HG03565 (cell line): ENCODE measurements around the gene SHROOM2.

Source experiments
- ATAC-seq: cut with Tn5 transposase; IDR thresholded peaks from one replicate; pipeline ENCODE4 v1.9.1; 2021; ENCODE audit warnings: mild to moderate bottlenecking, moderate library complexity; ENCODE audit not compliant: unreplicated experiment

Gene SHROOM2

GRCh38 chrX:9995855-9996339 lies 209.7 kb downstream of the SHROOM2 start:
- ATAC-seq: no peak

GRCh38 chrX:9997041-9997440 lies 210.8 kb downstream of the SHROOM2 start:
- no peak for ATAC-seq

DNA sequence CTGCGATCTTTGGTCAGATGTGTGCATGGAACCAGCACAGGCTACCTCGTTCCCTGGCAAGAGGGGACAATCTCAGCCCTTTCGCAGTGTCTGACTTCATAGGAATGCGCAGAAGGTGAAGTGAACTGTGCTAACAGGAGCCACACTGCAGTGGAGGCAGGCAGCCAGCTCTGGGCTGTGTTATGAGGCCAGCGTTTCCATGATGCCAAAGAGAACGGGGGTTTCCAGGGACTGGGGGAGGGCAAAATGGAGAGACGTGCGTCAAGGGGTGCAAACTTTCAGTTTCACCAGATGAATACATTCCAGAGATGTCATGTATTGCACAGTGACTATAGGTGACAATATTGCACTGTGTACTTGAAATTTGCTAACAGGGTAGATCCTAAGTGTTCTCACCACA lies 211.3 kb downstream of the SHROOM2 start:
- ATAC-seq: no peak
